ENCODE results near the gene INA. TPM values are rescaled to one million over a fixed set of nuclear protein-coding genes. Genes with fewer than 3 reads are reported as not detected.

The INA gene
- 19.1 to 24.4 TPM (median 19.5 TPM) in 5 replicates for total RNA-seq (2022; extraction: Qiagen RNA extraction)

DNA sequence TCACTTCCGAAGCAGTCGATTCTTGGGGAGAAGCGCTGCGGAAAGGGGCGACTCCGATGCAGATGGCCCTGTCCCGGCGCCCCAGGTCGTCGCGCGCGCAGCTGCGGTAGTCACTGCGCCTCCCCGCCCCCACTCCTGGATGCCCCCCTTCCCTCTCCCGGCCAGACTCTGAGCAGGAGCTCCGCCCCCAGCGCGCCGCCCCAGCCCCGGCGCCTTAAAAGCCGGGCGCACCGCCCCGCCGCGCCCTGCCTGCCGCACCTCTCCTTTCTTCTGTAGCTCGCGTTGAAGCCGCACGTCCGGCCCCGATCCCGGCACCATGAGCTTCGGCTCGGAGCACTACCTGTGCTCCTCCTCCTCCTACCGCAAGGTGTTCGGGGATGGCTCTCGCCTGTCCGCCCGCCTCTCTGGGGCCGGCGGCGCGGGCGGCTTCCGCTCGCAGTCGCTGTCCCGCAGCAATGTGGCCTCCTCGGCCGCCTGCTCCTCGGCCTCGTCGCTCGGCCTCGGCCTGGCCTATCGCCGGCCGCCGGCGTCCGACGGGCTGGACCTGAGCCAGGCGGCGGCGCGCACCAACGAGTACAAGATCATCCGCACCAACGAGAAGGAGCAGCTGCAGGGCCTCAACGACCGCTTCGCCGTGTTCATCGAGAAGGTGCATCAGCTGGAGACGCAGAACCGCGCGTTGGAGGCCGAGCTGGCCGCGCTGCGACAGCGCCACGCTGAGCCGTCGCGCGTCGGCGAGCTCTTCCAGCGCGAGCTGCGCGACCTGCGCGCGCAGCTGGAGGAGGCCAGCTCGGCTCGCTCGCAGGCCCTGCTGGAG is at the start of gene INA:
INA (plus strand) TSS at position 243 of the 817 bp plus-strand sequence; CDS start at position 317, 74 bp downstream.

DNA sequence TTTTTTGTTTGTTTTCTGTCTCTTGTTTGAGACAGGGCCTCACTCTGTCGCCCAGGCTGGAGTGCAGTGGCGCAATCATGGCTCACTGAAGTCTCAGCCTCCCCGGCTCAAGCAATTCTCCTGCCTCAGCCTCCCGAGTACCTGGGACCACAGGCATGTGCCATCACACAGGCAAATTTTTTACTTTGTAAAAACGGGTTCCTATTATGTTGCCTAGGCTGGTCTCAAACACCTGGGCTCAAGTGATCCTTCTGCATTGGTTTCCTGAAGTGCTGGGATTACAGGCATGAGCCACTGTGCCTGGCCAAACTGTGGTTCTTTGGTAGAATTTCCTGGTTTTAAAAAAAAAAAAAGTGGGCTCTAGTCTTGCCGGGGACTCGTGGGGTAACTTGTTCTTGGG is 31.4 kb upstream of the INA start, which contains the start of gene RPEL1:
RPEL1 (plus strand) TSS at position 301 of the 400 bp plus-strand sequence. CDS start 110 bp downstream, outside the sequence.

Other genes with a start within 250 kb of the INA start
- gene NT5C2, start 83.9 kb upstream of the INA start, total RNA-seq (2022; extraction: Qiagen RNA extraction), result 65.9 to 87.0 TPM (median 71.2 TPM) in 5 replicates
- gene RPEL1, start 31.3 kb upstream of the INA start, total RNA-seq (2022; extraction: Qiagen RNA extraction), result 0.06 TPM in 1 of 5 replicates, not detected in the others
- gene PCGF6, start 74.0 kb downstream of the INA start, total RNA-seq (2022; extraction: Qiagen RNA extraction), result 10.1 to 12.0 TPM (median 10.7 TPM) in 5 replicates
- gene TAF5, start 90.8 kb downstream of the INA start, total RNA-seq (2022; extraction: Qiagen RNA extraction), result 2.2 to 3.1 TPM (median 2.9 TPM) in 5 replicates
- gene ATP5MK, start 119.3 kb downstream of the INA start, total RNA-seq (2022; extraction: Qiagen RNA extraction), result 486 to 546 TPM (median 505 TPM) in 5 replicates
- 37.3 to 43.9 TPM (median 38.5 TPM) in 5 replicates for gene PDCD11, start 119.5 kb downstream of the INA start, total RNA-seq (2022; extraction: Qiagen RNA extraction)
- gene CALHM2, start 175.2 kb downstream of the INA start, total RNA-seq (2022; extraction: Qiagen RNA extraction), result 4.2 to 5.2 TPM (median 5.1 TPM) in 5 replicates
- not detected in 5 replicates for gene CALHM1, start 181.8 kb downstream of the INA start, total RNA-seq (2022; extraction: Qiagen RNA extraction)
- gene CALHM3, start 202.1 kb downstream of the INA start, total RNA-seq (2022; extraction: Qiagen RNA extraction), result 0.22 to 0.50 TPM (median 0.41 TPM) in 5 replicates
- gene NEURL1, start 216.6 kb downstream of the INA start, total RNA-seq (2022; extraction: Qiagen RNA extraction), result 0.40 to 0.97 TPM (median 0.70 TPM) in 5 replicates

Measured in A549 treated with Hydrocortisone at 1 μM for 4 hours (cell line).